Measurements from ENCODE around the gene GPR142. TPM values are rescaled to one million over a fixed set of nuclear protein-coding genes. Genes with fewer than 3 reads are reported as not detected.
A peak's percentile ranks its signal among the peaks of the same experiment; 100 is the strongest.

Gene GPR142
- total and polyA plus RNA-seq, 2 donors from 2014 or later: not detected

DNA sequence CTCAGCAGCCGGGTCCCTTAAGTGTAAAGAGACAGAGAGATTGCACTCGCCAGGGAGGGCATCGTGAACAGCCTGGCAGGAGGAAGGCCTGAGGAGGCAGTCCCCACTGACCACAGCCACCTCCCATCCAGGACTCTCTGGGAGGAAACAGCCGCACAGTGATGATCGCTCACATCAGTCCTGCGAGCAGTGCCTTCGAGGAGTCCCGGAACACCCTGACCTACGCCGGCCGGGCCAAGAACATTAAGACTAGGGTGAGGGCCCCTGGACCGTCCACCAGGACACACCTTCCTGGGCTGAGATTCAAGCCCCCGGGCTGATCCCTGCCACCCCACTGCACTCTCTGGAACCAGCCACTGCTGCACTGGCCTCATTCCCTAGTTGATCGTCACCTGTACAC lies 19.7 kb upstream of the GPR142 start:
- FAIRE-seq: no peak
- H3K27me3 ChIP-seq (ENCODE audit: control insufficient read depth, insufficient read depth, low read length): peaks cover 8% of the 10 kb centered on the region
- no peak overlapping the region for H3K27ac ChIP-seq (ENCODE audit: low read depth in 2 of 2, low read length in 2 of 2)
- no peak overlapping the region for H3K4me3 ChIP-seq (ENCODE audit: low read length in 3 of 3)
- intact Hi-C loops (cut with DNase I): no loop called here
- H3K9me3 ChIP-seq (ENCODE audit: control insufficient read depth in 2 of 3, insufficient read depth in 1 of 3, low read length in 3 of 3): no peaks in the 10 kb centered on the region
- no peak overlapping the region for H3K9ac ChIP-seq (ENCODE audit: low read length in 3 of 3)
- no peaks in the 10 kb centered on the region for H3K4me1 ChIP-seq (ENCODE audit: control insufficient read depth in 2 of 3, insufficient read depth in 2 of 3, low read depth in 1 of 3, low read length in 3 of 3)
- H3K36me3 ChIP-seq (ENCODE audit: control insufficient read depth in 2 of 3, insufficient read depth in 3 of 3, low read length in 3 of 3): no peaks in the 10 kb centered on the region
- TF ChIP-seq, protein P1, sequence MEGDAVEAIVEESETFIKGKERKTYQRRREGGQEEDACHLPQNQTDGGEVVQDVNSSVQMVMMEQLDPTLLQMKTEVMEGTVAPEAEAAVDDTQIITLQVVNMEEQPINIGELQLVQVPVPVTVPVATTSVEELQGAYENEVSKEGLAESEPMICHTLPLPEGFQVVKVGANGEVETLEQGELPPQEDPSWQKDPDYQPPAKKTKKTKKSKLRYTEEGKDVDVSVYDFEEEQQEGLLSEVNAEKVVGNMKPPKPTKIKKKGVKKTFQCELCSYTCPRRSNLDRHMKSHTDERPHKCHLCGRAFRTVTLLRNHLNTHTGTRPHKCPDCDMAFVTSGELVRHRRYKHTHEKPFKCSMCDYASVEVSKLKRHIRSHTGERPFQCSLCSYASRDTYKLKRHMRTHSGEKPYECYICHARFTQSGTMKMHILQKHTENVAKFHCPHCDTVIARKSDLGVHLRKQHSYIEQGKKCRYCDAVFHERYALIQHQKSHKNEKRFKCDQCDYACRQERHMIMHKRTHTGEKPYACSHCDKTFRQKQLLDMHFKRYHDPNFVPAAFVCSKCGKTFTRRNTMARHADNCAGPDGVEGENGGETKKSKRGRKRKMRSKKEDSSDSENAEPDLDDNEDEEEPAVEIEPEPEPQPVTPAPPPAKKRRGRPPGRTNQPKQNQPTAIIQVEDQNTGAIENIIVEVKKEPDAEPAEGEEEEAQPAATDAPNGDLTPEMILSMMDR (IDR thresholded peaks at IDR 0.05; ENCODE audit: borderline replicate concordance, extremely low read depth, insufficient read depth): no peak
- no peak for DNase-seq

DNA sequence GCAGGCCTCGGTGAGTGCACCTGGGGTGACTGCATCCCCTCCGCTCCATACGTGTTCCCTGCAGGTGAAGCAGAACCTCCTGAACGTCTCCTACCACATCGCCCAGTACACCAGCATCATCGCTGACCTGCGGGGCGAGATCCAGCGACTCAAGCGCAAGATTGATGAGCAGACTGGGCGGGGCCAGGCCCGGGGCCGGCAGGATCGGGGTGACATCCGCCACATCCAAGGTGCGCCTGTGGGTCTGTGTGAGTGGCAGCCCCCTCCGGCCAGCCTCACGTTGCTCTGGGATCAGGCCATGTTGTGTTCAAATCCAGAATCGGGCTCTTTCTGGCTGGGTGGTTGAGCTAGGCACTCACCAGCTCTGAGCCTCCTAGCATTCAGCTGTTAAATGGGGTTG lies 18.2 kb upstream of the GPR142 start:
- DNase-seq (no peak), FAIRE-seq (no peak)
- no peak overlapping the region for H3K27ac ChIP-seq (ENCODE audit: low read depth in 2 of 2, low read length in 2 of 2)
- H3K27me3 ChIP-seq (ENCODE audit: control insufficient read depth, insufficient read depth, low read length): peaks cover 9% of the 10 kb centered on the region
- intact Hi-C loops (cut with DNase I): no loop called here
- no peaks in the 10 kb centered on the region for H3K9me3 ChIP-seq (ENCODE audit: control insufficient read depth in 2 of 3, insufficient read depth in 1 of 3, low read length in 3 of 3)
- no peaks in the 10 kb centered on the region for H3K4me1 ChIP-seq (ENCODE audit: control insufficient read depth in 2 of 3, insufficient read depth in 2 of 3, low read depth in 1 of 3, low read length in 3 of 3)
- TF ChIP-seq, protein P1 (IDR thresholded peaks at IDR 0.05; ENCODE audit: borderline replicate concordance, extremely low read depth, insufficient read depth): no peak
- no peaks in the 10 kb centered on the region for H3K36me3 ChIP-seq (ENCODE audit: control insufficient read depth in 2 of 3, insufficient read depth in 3 of 3, low read length in 3 of 3)
- H3K9ac ChIP-seq (ENCODE audit: low read length in 3 of 3): no peak overlapping the region
- no peak overlapping the region for H3K4me3 ChIP-seq (ENCODE audit: low read length in 3 of 3)

DNA sequence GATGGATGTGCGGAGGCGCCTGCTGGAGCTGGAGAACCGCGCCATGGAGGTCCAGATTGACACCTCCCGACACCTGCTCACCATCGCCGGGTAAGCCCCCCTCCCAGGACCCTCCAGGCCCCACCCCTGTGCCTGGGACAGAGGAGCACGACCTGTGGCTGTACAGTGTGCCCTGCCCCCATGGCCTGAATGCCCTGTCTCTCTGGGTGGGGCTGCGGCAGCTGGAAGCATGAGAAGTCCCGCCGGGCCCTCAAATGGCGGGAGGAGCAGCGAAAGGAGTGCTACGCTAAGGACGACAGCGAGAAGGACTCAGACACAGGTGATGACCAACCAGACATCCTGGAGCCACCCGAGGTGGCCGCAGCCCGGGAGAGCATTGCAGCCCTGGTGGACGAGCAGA lies 16.8 kb upstream of the GPR142 start:
- FAIRE-seq: no peak
- Histone ChIP-seq H3K4me1 (ENCODE audit: control insufficient read depth in 2 of 3, insufficient read depth in 2 of 3, low read depth in 1 of 3, low read length in 3 of 3) (no peaks in the 10 kb centered on the region), H3K9me3 (ENCODE audit: control insufficient read depth in 2 of 3, insufficient read depth in 1 of 3, low read length in 3 of 3) (no peaks in the 10 kb centered on the region), H3K27me3 (ENCODE audit: control insufficient read depth, insufficient read depth, low read length) (peaks cover 9% of the 10 kb centered on the region), H3K4me3 (ENCODE audit: low read length in 3 of 3) (no peak overlapping the region), H3K36me3 (ENCODE audit: control insufficient read depth in 2 of 3, insufficient read depth in 3 of 3, low read length in 3 of 3) (no peaks in the 10 kb centered on the region), H3K9ac (ENCODE audit: low read length in 3 of 3) (no peak overlapping the region), H3K27ac (ENCODE audit: low read depth in 2 of 2, low read length in 2 of 2) (no peak overlapping the region)
- no peak for DNase-seq
- intact Hi-C loops (cut with DNase I): no loop called here
- TF ChIP-seq, protein P1 (IDR thresholded peaks at IDR 0.05; ENCODE audit: borderline replicate concordance, extremely low read depth, insufficient read depth): no peak

DNA sequence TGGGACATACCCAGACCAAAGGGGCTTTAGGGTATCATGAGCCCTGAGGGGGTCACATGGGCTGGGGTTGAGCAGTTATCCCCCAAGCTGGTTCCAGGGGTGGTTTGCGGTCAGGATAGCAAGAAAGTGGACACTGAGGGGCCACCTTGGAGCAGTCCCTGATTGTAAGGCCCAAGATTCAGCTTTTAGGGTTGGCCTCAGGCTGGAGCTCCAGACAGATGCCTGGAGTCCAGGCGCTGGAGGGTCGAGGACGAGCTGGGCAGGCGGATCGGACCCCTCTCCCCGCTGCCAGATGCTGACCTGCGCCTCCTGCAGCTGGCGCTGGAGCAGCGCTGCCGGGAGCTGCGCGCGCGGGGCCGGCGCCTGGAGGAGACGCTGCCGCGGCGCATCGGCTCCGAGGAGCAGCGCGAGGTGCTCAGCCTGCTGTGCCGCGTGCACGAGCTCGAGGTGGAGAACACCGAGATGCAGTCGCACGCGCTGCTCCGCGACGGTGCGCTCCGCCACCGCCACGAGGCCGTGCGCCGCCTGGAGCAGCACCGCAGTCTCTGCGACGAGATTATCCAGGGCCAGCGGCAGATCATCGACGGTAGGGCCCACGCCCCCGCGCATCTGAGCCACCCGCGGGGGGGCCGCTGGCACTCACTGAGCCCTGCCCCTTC lies 15.6 kb upstream of the GPR142 start:
- H3K9ac ChIP-seq (ENCODE audit: low read length in 3 of 3): no peak overlapping the region
- H3K36me3 ChIP-seq (ENCODE audit: control insufficient read depth in 2 of 3, insufficient read depth in 3 of 3, low read length in 3 of 3): no peaks in the 10 kb centered on the region
- intact Hi-C loops (cut with DNase I): no loop called here
- no peak overlapping the region for H3K27ac ChIP-seq (ENCODE audit: low read depth in 2 of 2, low read length in 2 of 2)
- H3K4me1 ChIP-seq (ENCODE audit: control insufficient read depth in 2 of 3, insufficient read depth in 2 of 3, low read depth in 1 of 3, low read length in 3 of 3): no peaks in the 10 kb centered on the region
- no peaks in the 10 kb centered on the region for H3K9me3 ChIP-seq (ENCODE audit: control insufficient read depth in 2 of 3, insufficient read depth in 1 of 3, low read length in 3 of 3)
- TF ChIP-seq, protein P1 (IDR thresholded peaks at IDR 0.05; ENCODE audit: borderline replicate concordance, extremely low read depth, insufficient read depth): no peak
- DNase-seq (peak in 2 of 5 donors; percentile 55 to 59), FAIRE-seq (no peak)
- H3K27me3 ChIP-seq (ENCODE audit: control insufficient read depth, insufficient read depth, low read length): peaks cover 12% of the 10 kb centered on the region
- no peak overlapping the region for H3K4me3 ChIP-seq (ENCODE audit: low read length in 3 of 3)

Data from kidney (tissue), 14 donors.